ENCODE measurements around the gene PAQR5. TPM values are rescaled to one million over a fixed set of nuclear protein-coding genes. Genes with fewer than 3 reads are reported as not detected.

Gene PAQR5
- total RNA-seq, 3 donors from 2014 or later = 0.96 to 2.6 (median 2.0) TPM

DNA sequence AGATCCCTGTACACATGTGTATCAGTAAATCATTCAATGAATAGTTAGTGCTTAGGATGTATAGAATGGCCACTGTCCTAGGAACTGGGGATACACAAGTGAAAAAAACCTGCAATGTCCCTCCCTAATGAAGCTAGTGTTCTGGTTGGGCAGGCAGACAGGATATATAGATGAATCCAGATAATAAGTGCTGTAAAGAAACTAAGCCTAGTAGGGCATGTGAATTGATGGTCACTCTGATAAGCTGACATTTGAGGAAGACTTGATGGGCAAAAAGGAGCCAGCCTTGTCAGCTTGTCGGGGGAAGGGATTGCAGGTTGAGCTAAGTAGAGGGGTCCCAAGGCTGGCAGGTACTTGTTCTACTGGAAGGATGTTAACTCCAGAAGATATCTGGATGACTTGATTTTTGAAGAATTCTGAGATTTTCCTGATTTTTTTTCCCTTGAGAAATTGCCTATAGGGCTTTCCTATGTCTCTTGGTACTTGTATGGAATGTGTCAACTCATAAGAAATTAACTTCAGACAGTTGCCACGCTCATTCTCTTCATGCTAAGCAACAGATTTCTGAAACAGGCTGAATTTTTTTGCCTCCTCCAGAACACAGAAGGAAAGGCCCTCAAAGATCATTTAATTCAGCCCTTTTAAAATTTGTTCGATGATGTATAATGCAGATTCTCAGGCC lies 109.1 kb downstream of the PAQR5 start:
- Histone ChIP-seq H3K27ac (no peak overlapping the region), H3K4me3 (no peak overlapping the region), H3K36me3 (no peaks in the 10 kb centered on the region), H3K27me3 (no peaks in the 10 kb centered on the region), H3K4me1 (no peaks in the 10 kb centered on the region), H3K9me3 (no peaks in the 10 kb centered on the region)
- intact Hi-C loops (cut with DNase I; ENCODE audit: low total_unique reads) = no loop called here
- no peak for DNase-seq (ENCODE audit: low spot score in 2 of 2)
- no peak for TF ChIP-seq POLR2AphosphoS5 (IDR thresholded peaks at IDR 0.05)
- no peak for TF ChIP-seq POLR2A (IDR thresholded peaks at IDR 0.05)
- TF ChIP-seq, protein P1, sequence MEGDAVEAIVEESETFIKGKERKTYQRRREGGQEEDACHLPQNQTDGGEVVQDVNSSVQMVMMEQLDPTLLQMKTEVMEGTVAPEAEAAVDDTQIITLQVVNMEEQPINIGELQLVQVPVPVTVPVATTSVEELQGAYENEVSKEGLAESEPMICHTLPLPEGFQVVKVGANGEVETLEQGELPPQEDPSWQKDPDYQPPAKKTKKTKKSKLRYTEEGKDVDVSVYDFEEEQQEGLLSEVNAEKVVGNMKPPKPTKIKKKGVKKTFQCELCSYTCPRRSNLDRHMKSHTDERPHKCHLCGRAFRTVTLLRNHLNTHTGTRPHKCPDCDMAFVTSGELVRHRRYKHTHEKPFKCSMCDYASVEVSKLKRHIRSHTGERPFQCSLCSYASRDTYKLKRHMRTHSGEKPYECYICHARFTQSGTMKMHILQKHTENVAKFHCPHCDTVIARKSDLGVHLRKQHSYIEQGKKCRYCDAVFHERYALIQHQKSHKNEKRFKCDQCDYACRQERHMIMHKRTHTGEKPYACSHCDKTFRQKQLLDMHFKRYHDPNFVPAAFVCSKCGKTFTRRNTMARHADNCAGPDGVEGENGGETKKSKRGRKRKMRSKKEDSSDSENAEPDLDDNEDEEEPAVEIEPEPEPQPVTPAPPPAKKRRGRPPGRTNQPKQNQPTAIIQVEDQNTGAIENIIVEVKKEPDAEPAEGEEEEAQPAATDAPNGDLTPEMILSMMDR (IDR thresholded peaks at IDR 0.05) = no peak

DNA sequence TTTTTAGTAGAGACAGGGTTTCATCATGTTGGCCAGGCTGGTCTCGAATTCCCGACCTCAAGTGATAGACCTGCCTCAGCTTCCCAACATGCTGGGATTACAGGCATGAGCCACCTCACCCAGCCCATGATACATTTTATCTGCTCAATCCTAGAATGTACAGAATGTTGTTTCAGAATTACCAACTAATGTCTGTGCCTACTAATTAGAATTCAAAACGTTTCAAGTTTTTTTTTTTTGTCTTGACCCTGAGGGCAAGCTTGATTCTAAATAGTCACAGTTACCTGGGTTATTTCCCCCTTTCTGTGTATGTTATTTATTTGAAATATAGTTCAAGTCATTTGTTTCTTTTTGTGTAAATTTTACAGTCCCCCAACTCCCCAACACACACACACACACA lies 110.1 kb downstream of the PAQR5 start:
- TF ChIP-seq POLR2AphosphoS5 (IDR thresholded peaks at IDR 0.05) (no peak), POLR2A (IDR thresholded peaks at IDR 0.05) (no peak)
- TF ChIP-seq, protein P1 (IDR thresholded peaks at IDR 0.05) = no peak
- no peak overlapping the region for H3K4me3 ChIP-seq
- H3K4me1 ChIP-seq = no peaks in the 10 kb centered on the region
- H3K36me3 ChIP-seq = no peaks in the 10 kb centered on the region
- intact Hi-C loops (cut with DNase I; ENCODE audit: low total_unique reads) = no loop called here
- no peaks in the 10 kb centered on the region for H3K9me3 ChIP-seq
- DNase-seq (ENCODE audit: low spot score in 2 of 2) = no peak
- H3K27me3 ChIP-seq = no peaks in the 10 kb centered on the region
- no peak overlapping the region for H3K27ac ChIP-seq

DNA sequence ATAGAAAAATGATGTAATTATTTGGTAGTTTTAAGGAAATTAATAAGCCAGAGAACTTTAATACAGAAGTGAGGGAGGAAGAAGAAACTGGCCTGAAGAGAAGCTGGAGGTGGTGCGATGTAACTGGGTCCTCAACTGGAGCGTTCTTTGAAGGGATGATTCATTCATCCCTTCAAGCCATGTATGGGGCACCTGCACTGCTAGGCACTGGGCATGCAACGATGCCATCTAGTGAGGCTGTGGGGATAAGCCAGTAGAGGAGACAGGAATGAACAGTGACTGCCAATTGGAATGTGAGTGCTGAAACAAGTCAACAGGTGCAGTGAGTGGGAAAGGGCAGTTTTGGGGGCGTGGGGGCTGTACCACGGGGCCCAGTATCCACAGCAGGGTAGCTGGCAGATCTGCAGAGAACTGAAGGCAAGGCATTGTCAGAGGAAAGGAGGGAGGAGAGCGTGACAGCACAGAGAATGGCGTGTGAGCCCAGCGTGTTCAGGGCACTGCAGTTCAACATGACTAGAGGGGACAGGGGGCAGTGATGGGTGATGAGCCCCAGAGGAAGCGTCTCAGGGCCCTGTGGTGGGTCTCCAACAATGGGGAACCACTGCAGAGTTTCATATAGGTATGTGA lies 111.6 kb downstream of the PAQR5 start:
- H3K4me1 ChIP-seq = peaks cover 0 to 4% of the 10 kb centered on the region in 2 donors
- no peaks in the 10 kb centered on the region for H3K27me3 ChIP-seq
- DNase-seq (ENCODE audit: low spot score in 2 of 2) = peak in 1 of 2 donors; percentile 55
- H3K27ac ChIP-seq = no peak overlapping the region
- intact Hi-C loops (cut with DNase I; ENCODE audit: low total_unique reads) = loop anchor here (5.0 kb wide), 1 partner anchor 678 kb away; no protein-coding TSS in a partner anchor
- H3K36me3 ChIP-seq = no peaks in the 10 kb centered on the region
- no peak overlapping the region for H3K4me3 ChIP-seq
- no peaks in the 10 kb centered on the region for H3K9me3 ChIP-seq
- TF ChIP-seq, protein P1 (IDR thresholded peaks at IDR 0.05) = peak in 1 of 3 donors; percentile 39
- no peak for TF ChIP-seq POLR2AphosphoS5 (IDR thresholded peaks at IDR 0.05)

DNA sequence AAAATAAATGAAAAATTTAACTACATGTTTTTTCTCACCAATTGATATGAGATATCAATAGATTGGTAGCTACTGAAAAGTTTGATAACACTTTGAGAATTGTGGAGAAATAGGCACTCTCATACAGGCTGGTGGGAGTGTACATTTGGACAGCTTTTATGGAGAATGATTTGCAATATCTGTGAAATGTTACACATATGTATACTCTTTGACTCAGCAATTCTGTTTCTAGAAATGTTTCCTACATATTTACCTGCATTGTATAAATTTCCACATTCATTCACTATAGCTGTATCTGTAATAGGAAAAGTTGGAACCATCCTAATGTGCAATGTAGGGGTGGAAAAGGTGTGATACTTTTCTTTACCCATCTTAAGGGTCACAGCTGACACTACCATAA lies 113.6 kb downstream of the PAQR5 start:
- no peaks in the 10 kb centered on the region for H3K36me3 ChIP-seq
- H3K4me3 ChIP-seq = no peak overlapping the region
- TF ChIP-seq, protein P1 (IDR thresholded peaks at IDR 0.05) = no peak
- no peak for TF ChIP-seq POLR2A (IDR thresholded peaks at IDR 0.05)
- no peak for TF ChIP-seq POLR2AphosphoS5 (IDR thresholded peaks at IDR 0.05)
- intact Hi-C loops (cut with DNase I; ENCODE audit: low total_unique reads) = loop anchor here (5.0 kb wide), 1 partner anchor 680 kb away; no protein-coding TSS in a partner anchor
- DNase-seq (ENCODE audit: low spot score in 2 of 2) = no peak
- H3K4me1 ChIP-seq = peaks cover 0 to 5% of the 10 kb centered on the region in 2 donors
- H3K9me3 ChIP-seq = no peaks in the 10 kb centered on the region
- H3K27ac ChIP-seq = no peak overlapping the region
- no peaks in the 10 kb centered on the region for H3K27me3 ChIP-seq

DNA sequence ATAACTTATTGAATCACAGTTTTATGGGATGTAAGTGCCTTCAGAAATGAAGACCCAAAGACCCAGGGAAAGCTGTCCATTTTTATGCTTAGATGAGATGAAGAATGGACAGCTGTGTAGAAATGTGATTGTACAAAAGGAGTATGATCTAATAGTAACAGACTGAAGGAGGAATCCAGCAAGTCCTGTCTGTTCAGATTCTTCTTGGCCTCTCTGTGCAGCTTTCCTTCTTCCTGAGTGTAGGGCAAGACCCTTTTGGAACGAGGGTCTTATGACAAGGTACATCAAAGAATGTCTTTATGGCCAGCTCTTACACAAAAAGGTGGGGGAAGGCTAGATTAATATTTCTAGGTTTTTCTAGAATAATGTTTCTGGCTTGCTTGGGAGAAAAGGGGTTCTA lies 114.0 kb downstream of the PAQR5 start:
- Histone ChIP-seq H3K27ac (no peak overlapping the region), H3K27me3 (no peaks in the 10 kb centered on the region), H3K4me3 (no peak overlapping the region), H3K9me3 (no peaks in the 10 kb centered on the region), H3K36me3 (no peaks in the 10 kb centered on the region), H3K4me1 (peaks cover 0 to 5% of the 10 kb centered on the region in 2 donors)
- no peak for DNase-seq (ENCODE audit: low spot score in 2 of 2)
- TF ChIP-seq, protein P1 (IDR thresholded peaks at IDR 0.05) = no peak
- TF ChIP-seq POLR2AphosphoS5 (IDR thresholded peaks at IDR 0.05) (no peak), POLR2A (IDR thresholded peaks at IDR 0.05) (no peak)
- intact Hi-C loops (cut with DNase I; ENCODE audit: low total_unique reads) = loop anchor here (5.0 kb wide), 1 partner anchor 680 kb away; no protein-coding TSS in a partner anchor
